Measurements from ENCODE around the gene ABCC10. TPM values are rescaled to one million over a fixed set of nuclear protein-coding genes. Genes with fewer than 3 reads are reported as not detected.
"Not testable (repeated sequence)": the region's sequence is repeated elsewhere in the genome, so short reads cannot be mapped to it uniquely, and the experiment has no call there.

Gene ABCC10
- total and polyA plus RNA-seq, 7 donors, result 7.8 to 11.0 (median 9.8) TPM

DNA sequence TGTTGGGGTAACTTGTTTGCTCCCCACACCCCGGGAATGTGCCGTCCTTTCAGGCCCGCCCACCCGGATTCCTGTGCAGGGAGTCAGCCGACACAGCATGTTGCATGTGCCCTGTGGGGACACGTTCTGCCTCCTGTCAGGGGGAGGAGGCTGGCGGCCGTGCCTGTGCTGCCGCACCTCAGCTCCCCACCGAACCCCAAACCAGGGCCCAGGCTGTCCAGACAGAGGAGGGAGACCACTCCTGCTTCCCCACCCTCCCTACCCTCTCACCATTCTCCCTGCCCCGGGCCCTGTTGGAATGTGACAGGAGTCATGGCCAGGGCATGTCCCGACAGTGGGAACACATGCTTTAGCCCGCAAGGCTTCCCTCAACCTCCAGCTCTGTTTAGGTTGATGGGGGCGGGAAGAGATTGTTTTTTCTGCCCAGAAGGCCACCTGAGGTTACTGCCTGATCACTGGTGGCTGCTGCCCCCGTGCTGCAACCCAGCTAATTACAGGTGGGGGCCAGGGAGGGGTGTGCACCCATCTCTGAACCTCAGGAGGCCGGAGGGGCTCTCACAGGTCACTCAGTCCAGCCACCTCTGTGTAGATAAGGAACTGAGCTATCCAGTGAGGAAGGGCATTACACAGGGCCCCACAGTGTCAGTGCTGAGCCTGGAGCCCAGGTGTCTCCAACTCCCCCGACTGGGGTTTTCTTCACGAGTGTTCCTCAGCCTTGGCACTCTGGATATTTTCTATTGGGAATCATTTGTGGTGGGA, 69.2 kb downstream of the ABCC10 start:
- TF ChIP-seq, protein P1, sequence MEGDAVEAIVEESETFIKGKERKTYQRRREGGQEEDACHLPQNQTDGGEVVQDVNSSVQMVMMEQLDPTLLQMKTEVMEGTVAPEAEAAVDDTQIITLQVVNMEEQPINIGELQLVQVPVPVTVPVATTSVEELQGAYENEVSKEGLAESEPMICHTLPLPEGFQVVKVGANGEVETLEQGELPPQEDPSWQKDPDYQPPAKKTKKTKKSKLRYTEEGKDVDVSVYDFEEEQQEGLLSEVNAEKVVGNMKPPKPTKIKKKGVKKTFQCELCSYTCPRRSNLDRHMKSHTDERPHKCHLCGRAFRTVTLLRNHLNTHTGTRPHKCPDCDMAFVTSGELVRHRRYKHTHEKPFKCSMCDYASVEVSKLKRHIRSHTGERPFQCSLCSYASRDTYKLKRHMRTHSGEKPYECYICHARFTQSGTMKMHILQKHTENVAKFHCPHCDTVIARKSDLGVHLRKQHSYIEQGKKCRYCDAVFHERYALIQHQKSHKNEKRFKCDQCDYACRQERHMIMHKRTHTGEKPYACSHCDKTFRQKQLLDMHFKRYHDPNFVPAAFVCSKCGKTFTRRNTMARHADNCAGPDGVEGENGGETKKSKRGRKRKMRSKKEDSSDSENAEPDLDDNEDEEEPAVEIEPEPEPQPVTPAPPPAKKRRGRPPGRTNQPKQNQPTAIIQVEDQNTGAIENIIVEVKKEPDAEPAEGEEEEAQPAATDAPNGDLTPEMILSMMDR (IDR thresholded peaks at IDR 0.05), result peak; percentile 54
- H3K4me1 ChIP-seq, result peaks cover 25% of the 10 kb centered on the region
- H3K27me3 ChIP-seq (ENCODE audit: insufficient read depth in 3 of 3, low read length in 2 of 3), result no peaks in the 10 kb centered on the region
- ATAC-seq (peak; percentile 32 to 53 (median 44)), DNase-seq (peak in 1 of 2 donors; percentile 60)
- H3K9me3 ChIP-seq, result no peaks in the 10 kb centered on the region
- no peak overlapping the region for H3K4me3 ChIP-seq
- no peak overlapping the region for H3K27ac ChIP-seq
- 58 to 61% (median 61%) methylated on average over 18 of the region's 18 CpGs for WGBS, 3 donors
- intact Hi-C loops (cut with DNase I), result loop anchor here in 1 of 2 donors (2.0 kb wide), 1 partner anchor 42 kb away; the partner anchor contains the start of gene DLK2
- peaks cover 0 to 50% of the 10 kb centered on the region in 2 donors for H3K36me3 ChIP-seq (ENCODE audit: insufficient read depth in 1 of 2, low read depth in 1 of 2)

DNA sequence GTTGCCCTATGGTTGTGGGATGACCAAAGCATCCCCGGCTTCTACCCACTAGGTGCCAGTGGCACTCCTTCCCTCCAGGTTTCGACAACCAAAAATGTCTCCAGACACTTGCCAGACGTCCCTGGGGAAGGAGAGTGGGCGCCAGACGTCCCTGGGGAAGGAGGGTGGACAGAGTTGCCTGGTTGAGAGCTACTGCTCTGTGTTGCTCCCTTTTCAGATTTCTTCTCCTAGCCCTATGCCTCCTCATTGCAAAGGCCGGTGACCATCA, 69.7 kb downstream of the ABCC10 start:
- WGBS, 3 donors, result 85 to 94% (median 88%) methylated on average over 6 of the region's 6 CpGs

DNA sequence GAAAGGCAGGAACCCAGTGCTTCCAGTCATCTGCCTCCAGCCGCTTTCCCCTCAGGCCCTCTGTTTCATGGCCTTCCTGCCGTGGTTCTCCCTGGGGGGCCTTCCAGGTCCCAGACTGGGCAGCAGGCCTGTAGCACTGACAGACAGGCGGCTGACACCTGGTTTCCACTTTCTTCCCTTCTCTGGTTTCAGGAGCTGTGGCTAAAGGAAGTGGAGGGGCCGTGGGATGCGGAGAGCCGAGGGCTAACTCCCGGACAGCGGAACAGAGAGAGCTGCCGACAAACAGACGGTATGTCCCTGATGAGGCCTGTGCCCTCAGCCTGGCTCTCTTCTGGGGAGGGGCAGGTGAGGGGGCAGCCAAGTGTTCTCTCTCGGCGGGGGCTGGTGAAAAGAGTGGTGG, 70.3 kb downstream of the ABCC10 start:
- TF ChIP-seq, protein P1 (IDR thresholded peaks at IDR 0.05), result no peak
- no peaks in the 10 kb centered on the region for H3K9me3 ChIP-seq
- H3K36me3 ChIP-seq (ENCODE audit: insufficient read depth in 1 of 2, low read depth in 1 of 2), result peaks cover 0 to 58% of the 10 kb centered on the region in 2 donors
- H3K4me1 ChIP-seq, result peaks cover 25% of the 10 kb centered on the region
- intact Hi-C loops (cut with DNase I), result loop anchor here in 1 of 2 donors (2.0 kb wide), 1 partner anchor 43 kb away; the partner anchor contains the start of gene DLK2
- no peak overlapping the region for H3K4me3 ChIP-seq
- 74 to 82% (median 81%) methylated on average over 12 of the region's 12 CpGs for WGBS, 3 donors
- H3K27ac ChIP-seq, result peak overlapping the region; percentile 10
- ATAC-seq (peak in 1 of 4 donors; percentile 40), DNase-seq (no peak)
- H3K27me3 ChIP-seq (ENCODE audit: insufficient read depth in 3 of 3, low read length in 2 of 3), result no peaks in the 10 kb centered on the region

More for the DNA sequence above, 69.7 kb downstream of the ABCC10 start:
- no peaks in the 10 kb centered on the region for H3K27me3 ChIP-seq (ENCODE audit: insufficient read depth in 3 of 3, low read length in 2 of 3)
- ATAC-seq, result no peak
- intact Hi-C loops (cut with DNase I), result loop anchor here in 1 of 2 donors (2.0 kb wide), 1 partner anchor 42 kb away; the partner anchor contains the start of gene DLK2
- DNase-seq, result peak in 1 of 2 donors; percentile 44
- no peaks in the 10 kb centered on the region for H3K9me3 ChIP-seq
- H3K27ac ChIP-seq, result no peak overlapping the region
- no peak overlapping the region for H3K4me3 ChIP-seq
- peaks cover 25% of the 10 kb centered on the region for H3K4me1 ChIP-seq
- TF ChIP-seq, protein P1 (IDR thresholded peaks at IDR 0.05), result no peak
- H3K36me3 ChIP-seq (ENCODE audit: insufficient read depth in 1 of 2, low read depth in 1 of 2), result peaks cover 0 to 52% of the 10 kb centered on the region in 2 donors

DNA sequence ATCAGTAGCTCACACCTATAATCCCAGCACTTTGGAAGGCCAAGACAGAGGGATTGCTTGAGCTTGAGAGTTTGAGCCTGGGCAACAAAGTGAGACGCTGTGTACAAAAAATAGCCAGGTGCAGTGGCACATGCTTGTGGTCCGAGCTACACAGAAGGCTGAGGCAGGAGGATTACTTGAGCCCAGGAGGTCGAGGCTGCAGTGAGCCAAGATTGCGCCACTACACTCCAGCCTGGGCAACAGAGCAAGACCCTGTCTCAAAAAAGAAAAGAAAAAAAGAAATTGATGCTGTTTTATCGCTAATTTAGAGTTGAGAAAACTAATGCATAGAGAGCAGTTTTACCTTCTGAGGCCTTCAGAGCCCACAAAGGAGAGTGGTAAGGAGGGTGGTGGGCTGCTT, 71.0 kb downstream of the ABCC10 start:
- H3K27ac ChIP-seq; H3K9me3 ChIP-seq; H3K4me3 ChIP-seq; intact Hi-C loops (cut with DNase I); ATAC-seq; DNase-seq; H3K27me3 ChIP-seq (ENCODE audit: insufficient read depth in 3 of 3, low read length in 2 of 3): not testable (repeated sequence)
- Histone ChIP-seq H3K36me3 (ENCODE audit: insufficient read depth in 1 of 2, low read depth in 1 of 2) (peaks cover 0 to 64% of the 10 kb centered on the region in 2 donors), H3K4me1 (peaks cover 25% of the 10 kb centered on the region)
- 89 to 91% (median 91%) methylated on average over 5 of the region's 5 CpGs for WGBS, 3 donors

DNA sequence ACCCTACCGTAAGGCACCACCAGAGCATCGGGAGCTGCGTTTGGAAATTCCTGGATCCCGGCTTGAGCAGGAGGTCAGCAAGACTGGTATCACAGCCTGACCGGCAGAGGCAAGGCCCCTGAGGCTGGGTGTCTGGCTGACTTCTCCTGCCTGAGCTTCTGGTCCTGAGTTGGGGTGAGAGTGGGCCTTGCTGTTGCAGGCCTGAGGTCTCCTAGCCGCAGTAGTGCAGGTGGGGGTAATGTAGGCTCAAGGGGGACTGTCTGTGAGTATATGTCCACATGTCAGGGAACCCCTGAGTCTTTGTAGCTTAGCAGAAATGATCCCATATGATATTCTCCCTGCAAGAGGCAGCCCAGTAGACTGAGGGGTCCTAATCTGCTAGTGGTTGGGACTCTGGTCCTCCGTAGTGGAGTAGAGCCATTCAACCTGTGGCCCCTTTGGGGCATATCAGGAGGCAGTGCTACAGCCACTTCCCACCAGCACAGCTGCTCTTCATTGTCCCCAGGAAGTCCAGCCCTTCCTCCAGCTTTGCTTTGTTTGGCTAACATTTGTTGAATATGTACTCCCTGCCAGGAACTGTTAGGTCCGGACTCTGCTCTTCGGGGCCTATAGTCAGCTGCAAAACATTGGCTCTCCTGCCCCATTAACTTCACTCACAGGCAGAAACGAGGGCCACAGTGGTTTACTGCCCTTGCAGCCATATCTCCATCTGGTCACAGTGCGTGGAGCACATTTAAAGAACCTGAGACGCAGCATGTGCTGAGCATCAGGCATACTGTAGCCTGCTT, 71.9 kb downstream of the ABCC10 start:
- Histone ChIP-seq H3K4me3 (no peak overlapping the region), H3K27me3 (ENCODE audit: insufficient read depth in 3 of 3, low read length in 2 of 3) (no peaks in the 10 kb centered on the region), H3K27ac (peak overlapping the region; percentile 16), H3K36me3 (ENCODE audit: insufficient read depth in 1 of 2, low read depth in 1 of 2) (peaks cover 0 to 67% of the 10 kb centered on the region in 2 donors), H3K9me3 (no peaks in the 10 kb centered on the region), H3K4me1 (peaks cover 25% of the 10 kb centered on the region)
- TF ChIP-seq, protein P1 (IDR thresholded peaks at IDR 0.05), result no peak
- ATAC-seq (no peak), DNase-seq (no peak)
- WGBS, 3 donors, result 63 to 69% (median 69%) methylated on average over 12 of the region's 12 CpGs
- intact Hi-C loops (cut with DNase I), result no loop called here
